ENCODE data around the gene CLCN5. TPM values are rescaled to one million over a fixed set of nuclear protein-coding genes. Genes with fewer than 3 reads are reported as not detected.

The CLCN5 gene
- total and polyA plus RNA-seq, 2 of the 13 experiments (the other 11 are each of a cell fraction or from before 2014, with no cell fraction given) = 7.8 to 27.3 TPM

DNA sequence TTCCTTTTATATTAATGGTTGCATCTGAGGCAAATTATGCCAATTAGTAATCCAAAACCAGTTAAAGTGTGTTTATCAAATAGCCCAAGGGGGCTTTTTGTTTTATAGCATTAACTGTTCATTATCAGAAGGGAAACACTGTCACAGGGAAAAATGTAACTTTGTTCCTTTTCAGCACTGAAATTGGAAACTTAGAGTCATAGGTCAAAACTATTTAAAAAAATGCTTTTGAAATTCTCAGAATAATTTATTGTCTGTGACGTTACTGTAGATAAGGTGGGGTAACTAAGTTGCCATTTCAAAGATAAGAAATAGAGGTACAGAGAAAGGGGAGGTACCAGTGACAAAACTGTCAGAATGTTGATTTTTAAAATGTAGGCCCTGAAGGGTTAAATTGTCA lies 149.1 kb downstream of the CLCN5 start (continued):
- TF ChIP-seq, protein P1, sequence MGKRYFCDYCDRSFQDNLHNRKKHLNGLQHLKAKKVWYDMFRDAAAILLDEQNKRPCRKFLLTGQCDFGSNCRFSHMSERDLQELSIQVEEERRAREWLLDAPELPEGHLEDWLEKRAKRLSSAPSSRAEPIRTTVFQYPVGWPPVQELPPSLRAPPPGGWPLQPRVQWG (CRISPR knock-in tag; IDR thresholded peaks at IDR 0.05; ENCODE audit: borderline replicate concordance, low read depth) = no peak
- TF ChIP-seq ZBTB20 (CRISPR knock-in tag; IDR thresholded peaks at IDR 0.05; ENCODE audit: borderline replicate concordance, low read depth) (no peak), STAG1 (CRISPR knock-in tag; IDR thresholded peaks at IDR 0.05) (no peak), ZFYVE20 (CRISPR knock-in tag; IDR thresholded peaks at IDR 0.05; ENCODE audit: borderline replicate concordance, low read depth) (no peak), HNRNPH1 (optimal IDR thresholded peaks at IDR 0.05; ENCODE audit: low read depth, low read length) (no peak), ZMYM2 (CRISPR knock-in tag; IDR thresholded peaks at IDR 0.05) (no peak), ZNF138 (CRISPR knock-in tag; IDR thresholded peaks at IDR 0.05; ENCODE audit: low read depth) (no peak), ZNF839 (CRISPR knock-in tag; IDR thresholded peaks at IDR 0.05; ENCODE audit: borderline replicate concordance) (no peak)
- TF ChIP-seq, protein P2, sequence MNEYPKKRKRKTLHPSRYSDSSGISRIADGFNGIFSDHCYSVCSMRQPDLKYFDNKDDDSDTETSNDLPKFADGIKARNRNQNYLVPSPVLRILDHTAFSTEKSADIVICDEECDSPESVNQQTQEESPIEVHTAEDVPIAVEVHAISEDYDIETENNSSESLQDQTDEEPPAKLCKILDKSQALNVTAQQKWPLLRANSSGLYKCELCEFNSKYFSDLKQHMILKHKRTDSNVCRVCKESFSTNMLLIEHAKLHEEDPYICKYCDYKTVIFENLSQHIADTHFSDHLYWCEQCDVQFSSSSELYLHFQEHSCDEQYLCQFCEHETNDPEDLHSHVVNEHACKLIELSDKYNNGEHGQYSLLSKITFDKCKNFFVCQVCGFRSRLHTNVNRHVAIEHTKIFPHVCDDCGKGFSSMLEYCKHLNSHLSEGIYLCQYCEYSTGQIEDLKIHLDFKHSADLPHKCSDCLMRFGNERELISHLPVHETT (CRISPR knock-in tag; conservative IDR thresholded peaks at IDR 0.05) = no peak
- TF ChIP-seq, protein P3, sequence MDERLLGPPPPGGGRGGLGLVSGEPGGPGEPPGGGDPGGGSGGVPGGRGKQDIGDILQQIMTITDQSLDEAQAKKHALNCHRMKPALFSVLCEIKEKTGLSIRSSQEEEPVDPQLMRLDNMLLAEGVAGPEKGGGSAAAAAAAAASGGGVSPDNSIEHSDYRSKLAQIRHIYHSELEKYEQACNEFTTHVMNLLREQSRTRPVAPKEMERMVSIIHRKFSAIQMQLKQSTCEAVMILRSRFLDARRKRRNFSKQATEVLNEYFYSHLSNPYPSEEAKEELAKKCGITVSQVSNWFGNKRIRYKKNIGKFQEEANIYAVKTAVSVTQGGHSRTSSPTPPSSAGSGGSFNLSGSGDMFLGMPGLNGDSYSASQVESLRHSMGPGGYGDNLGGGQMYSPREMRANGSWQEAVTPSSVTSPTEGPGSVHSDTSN (CRISPR knock-in tag; IDR thresholded peaks at IDR 0.05) = no peak
- TF ChIP-seq, protein P4, sequence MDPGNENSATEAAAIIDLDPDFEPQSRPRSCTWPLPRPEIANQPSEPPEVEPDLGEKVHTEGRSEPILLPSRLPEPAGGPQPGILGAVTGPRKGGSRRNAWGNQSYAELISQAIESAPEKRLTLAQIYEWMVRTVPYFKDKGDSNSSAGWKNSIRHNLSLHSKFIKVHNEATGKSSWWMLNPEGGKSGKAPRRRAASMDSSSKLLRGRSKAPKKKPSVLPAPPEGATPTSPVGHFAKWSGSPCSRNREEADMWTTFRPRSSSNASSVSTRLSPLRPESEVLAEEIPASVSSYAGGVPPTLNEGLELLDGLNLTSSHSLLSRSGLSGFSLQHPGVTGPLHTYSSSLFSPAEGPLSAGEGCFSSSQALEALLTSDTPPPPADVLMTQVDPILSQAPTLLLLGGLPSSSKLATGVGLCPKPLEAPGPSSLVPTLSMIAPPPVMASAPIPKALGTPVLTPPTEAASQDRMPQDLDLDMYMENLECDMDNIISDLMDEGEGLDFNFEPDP (CRISPR knock-in tag; conservative IDR thresholded peaks at IDR 0.05) = no peak
